ENCODE measurements around the gene DYNLRB2. TPM values are rescaled to one million over a fixed set of nuclear protein-coding genes. Genes with fewer than 3 reads are reported as not detected.
A peak's percentile ranks its signal among the peaks of the same experiment; 100 is the strongest.

DYNLRB2 gene
- total and polyA plus RNA-seq, 9 donors: 1.2 to 20.0 (median 2.0) TPM

DNA sequence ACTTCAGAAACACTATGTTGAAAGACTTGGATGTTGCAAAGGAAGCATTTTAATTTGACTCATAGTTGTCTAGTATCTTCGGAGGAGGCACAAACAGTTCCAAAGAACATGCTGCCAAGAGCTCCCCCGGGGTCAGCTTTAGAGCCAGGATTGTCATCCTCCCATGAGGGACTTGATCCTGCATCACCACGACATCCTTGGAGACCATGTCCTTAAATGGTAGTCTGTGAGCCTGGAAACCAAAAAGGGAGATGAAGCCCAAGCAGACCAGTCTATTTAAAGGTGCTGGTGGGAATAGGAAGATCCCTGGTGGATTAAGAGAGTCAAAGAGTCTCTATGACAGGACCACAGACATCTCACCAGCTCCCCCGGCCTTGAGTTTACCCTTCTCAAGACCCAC, 33.3 kb upstream of the DYNLRB2 start:
- no peaks in the 10 kb centered on the region for H3K27me3 ChIP-seq
- H3K27ac ChIP-seq: no peak overlapping the region
- no peak overlapping the region for H3K4me3 ChIP-seq
- intact Hi-C loops (cut with DNase I): no loop called here
- DNase-seq: peak in 1 of 5 donors; percentile 23
- no peaks in the 10 kb centered on the region for H3K36me3 ChIP-seq
- TF ChIP-seq, protein P1, sequence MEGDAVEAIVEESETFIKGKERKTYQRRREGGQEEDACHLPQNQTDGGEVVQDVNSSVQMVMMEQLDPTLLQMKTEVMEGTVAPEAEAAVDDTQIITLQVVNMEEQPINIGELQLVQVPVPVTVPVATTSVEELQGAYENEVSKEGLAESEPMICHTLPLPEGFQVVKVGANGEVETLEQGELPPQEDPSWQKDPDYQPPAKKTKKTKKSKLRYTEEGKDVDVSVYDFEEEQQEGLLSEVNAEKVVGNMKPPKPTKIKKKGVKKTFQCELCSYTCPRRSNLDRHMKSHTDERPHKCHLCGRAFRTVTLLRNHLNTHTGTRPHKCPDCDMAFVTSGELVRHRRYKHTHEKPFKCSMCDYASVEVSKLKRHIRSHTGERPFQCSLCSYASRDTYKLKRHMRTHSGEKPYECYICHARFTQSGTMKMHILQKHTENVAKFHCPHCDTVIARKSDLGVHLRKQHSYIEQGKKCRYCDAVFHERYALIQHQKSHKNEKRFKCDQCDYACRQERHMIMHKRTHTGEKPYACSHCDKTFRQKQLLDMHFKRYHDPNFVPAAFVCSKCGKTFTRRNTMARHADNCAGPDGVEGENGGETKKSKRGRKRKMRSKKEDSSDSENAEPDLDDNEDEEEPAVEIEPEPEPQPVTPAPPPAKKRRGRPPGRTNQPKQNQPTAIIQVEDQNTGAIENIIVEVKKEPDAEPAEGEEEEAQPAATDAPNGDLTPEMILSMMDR (IDR thresholded peaks at IDR 0.05): no peak
- TF ChIP-seq POLR2A (IDR thresholded peaks at IDR 0.05) (no peak), EP300 (IDR thresholded peaks at IDR 0.05) (no peak)
- 42 to 54% (median 49%) methylated on average over 4 of the region's 4 CpGs for WGBS, 3 donors
- no peaks in the 10 kb centered on the region for H3K4me1 ChIP-seq (ENCODE audit: insufficient read depth)
- H3K9me3 ChIP-seq: no peaks in the 10 kb centered on the region

DNA sequence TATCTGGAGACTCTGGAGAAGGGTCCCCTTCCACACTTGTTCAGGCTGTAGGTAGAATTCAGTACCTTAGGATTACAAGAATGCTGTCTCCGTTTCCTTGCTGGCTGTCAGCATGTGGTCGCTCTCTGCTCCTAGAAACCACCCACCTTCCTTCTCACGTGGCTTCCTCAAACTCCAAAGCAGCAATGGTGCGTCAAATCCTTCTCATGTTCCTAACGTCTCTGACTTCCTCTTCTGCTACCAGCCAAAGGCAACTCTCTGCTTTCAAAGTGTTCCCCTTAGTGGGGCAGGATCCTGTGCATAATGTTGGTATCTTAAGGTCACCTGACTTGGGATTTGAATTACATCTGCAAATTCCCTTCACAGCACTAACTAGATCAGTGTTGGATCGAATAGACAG, 30.9 kb upstream of the DYNLRB2 start:
- Histone ChIP-seq H3K36me3 (no peaks in the 10 kb centered on the region), H3K27me3 (no peaks in the 10 kb centered on the region), H3K4me1 (ENCODE audit: insufficient read depth) (peaks cover 1% of the 10 kb centered on the region), H3K9me3 (no peaks in the 10 kb centered on the region), H3K4me3 (no peak overlapping the region), H3K27ac (no peak overlapping the region)
- TF ChIP-seq EP300 (IDR thresholded peaks at IDR 0.05): no peak
- TF ChIP-seq, protein P1 (IDR thresholded peaks at IDR 0.05): no peak
- TF ChIP-seq POLR2A (IDR thresholded peaks at IDR 0.05): no peak
- intact Hi-C loops (cut with DNase I): no loop called here
- no peak for DNase-seq
- WGBS, 3 donors: 51 to 66% (median 64%) methylated on average over 6 of the region's 6 CpGs

DNA sequence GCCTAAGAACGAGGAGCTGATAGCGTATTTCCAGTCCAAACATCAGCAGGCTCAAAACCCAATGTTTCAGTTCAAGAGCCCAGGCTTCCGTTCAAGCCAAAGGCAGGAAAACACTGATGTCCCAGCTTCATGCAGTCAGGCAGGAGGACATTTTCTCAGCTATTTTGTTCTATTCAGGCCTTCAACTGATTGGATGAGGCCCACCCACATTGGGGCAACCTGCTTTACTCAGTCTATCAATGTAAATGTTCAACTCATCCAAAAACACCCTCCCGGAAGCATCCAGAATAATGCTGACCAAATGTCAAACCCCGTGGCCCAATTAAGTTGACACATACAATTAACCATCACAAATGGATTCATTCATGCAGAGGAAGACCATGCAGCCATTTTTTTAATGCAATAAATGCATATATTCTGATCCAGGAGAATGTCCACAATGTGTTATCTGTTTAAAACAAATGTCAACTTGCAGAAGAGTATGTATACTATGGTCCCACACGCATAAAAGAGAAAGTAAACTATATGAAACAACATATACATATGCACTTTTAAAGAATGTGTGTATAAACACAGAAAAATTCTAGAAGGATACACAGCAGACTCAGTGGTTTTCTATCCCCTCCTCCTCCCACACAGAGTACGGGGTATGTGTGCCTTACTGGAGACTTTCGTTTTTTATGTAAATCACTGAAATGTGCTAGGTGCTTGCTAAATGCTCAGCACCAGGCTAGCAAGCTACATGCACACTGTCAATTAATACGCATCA, 28.8 kb upstream of the DYNLRB2 start:
- TF ChIP-seq POLR2A (IDR thresholded peaks at IDR 0.05) (no peak), EP300 (IDR thresholded peaks at IDR 0.05) (no peak)
- TF ChIP-seq, protein P1 (IDR thresholded peaks at IDR 0.05): no peak
- Histone ChIP-seq H3K4me1 (ENCODE audit: insufficient read depth) (peaks cover 1% of the 10 kb centered on the region), H3K27me3 (no peaks in the 10 kb centered on the region), H3K27ac (no peak overlapping the region), H3K4me3 (no peak overlapping the region), H3K9me3 (no peaks in the 10 kb centered on the region), H3K36me3 (no peaks in the 10 kb centered on the region)
- 89 to 93% (median 93%) methylated on average over 9 of the region's 9 CpGs for WGBS, 3 donors
- intact Hi-C loops (cut with DNase I): no loop called here
- no peak for DNase-seq

DNA sequence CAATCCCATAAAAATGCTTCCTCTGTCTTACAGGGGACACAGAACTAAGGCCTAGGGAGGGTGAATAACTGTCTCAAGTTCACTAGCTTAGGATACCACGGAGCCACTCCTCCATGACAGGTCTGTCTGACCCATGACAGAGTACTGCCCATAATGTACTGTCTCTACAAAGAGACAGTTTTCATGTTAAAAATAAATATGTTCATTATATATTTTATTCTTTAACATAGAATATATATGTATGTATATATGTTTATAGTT, 28.3 kb upstream of the DYNLRB2 start:
- intact Hi-C loops (cut with DNase I): no loop called here
- H3K4me1 ChIP-seq (ENCODE audit: insufficient read depth): peaks cover 1% of the 10 kb centered on the region
- no peak overlapping the region for H3K4me3 ChIP-seq
- no peak for DNase-seq
- H3K36me3 ChIP-seq: no peaks in the 10 kb centered on the region
- no peaks in the 10 kb centered on the region for H3K27me3 ChIP-seq
- H3K9me3 ChIP-seq: no peaks in the 10 kb centered on the region
- no peak overlapping the region for H3K27ac ChIP-seq
- 71 to 81% (median 78%) methylated on average over 1 of the region's 1 CpG for WGBS, 3 donors
- TF ChIP-seq EP300 (IDR thresholded peaks at IDR 0.05) (no peak), POLR2A (IDR thresholded peaks at IDR 0.05) (no peak)
- TF ChIP-seq, protein P1 (IDR thresholded peaks at IDR 0.05): no peak
